Kidney epithelial cell (primary cell): ENCODE measurements around the gene LRCH3. TPM values are rescaled to one million over a fixed set of nuclear protein-coding genes. Genes with fewer than 3 reads are reported as not detected.

Source experiments
- DNase-seq: peaks from one replicate; pipeline ENCODE4 v3.0.0-alpha.2; 2010; ENCODE audit warnings: low read depth
- H3K27me3 ChIP-seq: 2 replicates; pipeline ENCODE4 v1.6.0; 2011; ENCODE audit warnings: low read length; ENCODE audit not compliant: control insufficient read depth, insufficient read depth
- H3K36me3 ChIP-seq: 2 replicates; pipeline ENCODE4 v1.5.1; 2011; ENCODE audit warnings: low read length; ENCODE audit not compliant: control insufficient read depth, insufficient read depth
- H3K4me3 ChIP-seq: 2 replicates; pipeline ENCODE4 v1.5.1; 2011; ENCODE audit warnings: low read depth, mild to moderate bottlenecking, control low read depth, low read length
- total RNA-seq: library from RNA; depleted of rRNA; stranded (reverse); fragments of >200 nt; gene quantifications from 2 replicates; pipeline ENCODE4 v1.2.3, GENCODE V29; 2015
- TF ChIP-seq, protein P1 (sequence below): IDR thresholded peaks from 2 replicates; pipeline ENCODE4 v1.5.1; 2011; ENCODE audit warnings: mild to moderate bottlenecking, moderate library complexity, low read length, control low read depth, inconsistent platforms; ENCODE audit not compliant: insufficient read depth, poor library complexity, severe bottlenecking

The LRCH3 gene
- total RNA-seq: 22.8 and 27.5 TPM in 2 replicates

GRCh38 chr3:197791113-197791891 is at the start of gene LRCH3:
LRCH3 (plus strand) TSS chr3:197791254; CDS start chr3:197791279, 25 bp downstream.
- Histone ChIP-seq H3K27me3 (no peaks in the 10 kb centered on the region), H3K36me3 (no peaks in the 10 kb centered on the region), H3K4me3 (peak within 1 kb of the TSS; percentile 90)
- DNase-seq: no peak
- TF ChIP-seq, protein P1, sequence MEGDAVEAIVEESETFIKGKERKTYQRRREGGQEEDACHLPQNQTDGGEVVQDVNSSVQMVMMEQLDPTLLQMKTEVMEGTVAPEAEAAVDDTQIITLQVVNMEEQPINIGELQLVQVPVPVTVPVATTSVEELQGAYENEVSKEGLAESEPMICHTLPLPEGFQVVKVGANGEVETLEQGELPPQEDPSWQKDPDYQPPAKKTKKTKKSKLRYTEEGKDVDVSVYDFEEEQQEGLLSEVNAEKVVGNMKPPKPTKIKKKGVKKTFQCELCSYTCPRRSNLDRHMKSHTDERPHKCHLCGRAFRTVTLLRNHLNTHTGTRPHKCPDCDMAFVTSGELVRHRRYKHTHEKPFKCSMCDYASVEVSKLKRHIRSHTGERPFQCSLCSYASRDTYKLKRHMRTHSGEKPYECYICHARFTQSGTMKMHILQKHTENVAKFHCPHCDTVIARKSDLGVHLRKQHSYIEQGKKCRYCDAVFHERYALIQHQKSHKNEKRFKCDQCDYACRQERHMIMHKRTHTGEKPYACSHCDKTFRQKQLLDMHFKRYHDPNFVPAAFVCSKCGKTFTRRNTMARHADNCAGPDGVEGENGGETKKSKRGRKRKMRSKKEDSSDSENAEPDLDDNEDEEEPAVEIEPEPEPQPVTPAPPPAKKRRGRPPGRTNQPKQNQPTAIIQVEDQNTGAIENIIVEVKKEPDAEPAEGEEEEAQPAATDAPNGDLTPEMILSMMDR: no peak

DNA sequence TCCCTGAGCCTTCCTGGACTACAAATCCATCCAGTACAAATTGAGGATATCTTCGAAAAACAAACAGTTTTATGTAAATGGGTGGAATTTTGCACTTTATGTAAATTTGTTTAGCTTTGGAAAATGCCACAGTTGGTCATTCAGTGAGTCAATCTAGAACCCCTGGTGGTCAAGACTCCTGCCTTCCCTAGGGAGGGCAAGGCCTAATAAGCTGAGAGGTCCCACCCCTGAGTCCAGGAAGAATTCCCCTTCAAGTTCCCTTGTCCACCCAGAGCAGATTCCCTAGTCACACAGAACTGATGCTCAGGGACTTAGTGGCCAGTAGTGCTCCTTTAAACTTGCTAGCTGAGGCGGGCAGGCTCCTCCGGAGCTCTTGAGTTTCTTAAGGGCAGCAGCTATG is 48.3 kb upstream of the LRCH3 start:
- Histone ChIP-seq H3K27me3 (no peaks in the 10 kb centered on the region), H3K36me3 (no peaks in the 10 kb centered on the region), H3K4me3 (no peak overlapping the region)
- TF ChIP-seq, protein P1: no peak
- DNase-seq: no peak

DNA sequence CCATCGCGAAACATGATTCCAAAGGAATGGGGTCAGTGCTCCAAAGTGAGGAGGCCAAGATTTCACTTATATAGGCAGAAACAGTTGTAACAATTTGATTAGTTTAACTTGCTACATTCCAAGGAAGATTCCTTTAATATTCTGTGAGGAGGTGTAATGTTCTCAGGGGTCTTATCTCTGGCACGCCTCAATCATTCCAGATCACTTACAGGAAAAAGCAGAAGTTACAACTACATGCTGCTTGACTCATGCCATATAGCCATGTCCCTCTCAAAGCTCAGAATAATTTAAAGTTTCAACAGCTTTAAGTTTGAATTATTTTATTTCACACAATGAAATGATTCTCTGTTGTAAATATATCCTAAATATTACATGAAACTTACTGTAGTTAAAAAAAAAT is 44.8 kb upstream of the LRCH3 start:
- TF ChIP-seq, protein P1: no peak
- H3K36me3 ChIP-seq: no peaks in the 10 kb centered on the region
- DNase-seq: no peak
- H3K4me3 ChIP-seq: no peak overlapping the region
- H3K27me3 ChIP-seq: no peaks in the 10 kb centered on the region

DNA sequence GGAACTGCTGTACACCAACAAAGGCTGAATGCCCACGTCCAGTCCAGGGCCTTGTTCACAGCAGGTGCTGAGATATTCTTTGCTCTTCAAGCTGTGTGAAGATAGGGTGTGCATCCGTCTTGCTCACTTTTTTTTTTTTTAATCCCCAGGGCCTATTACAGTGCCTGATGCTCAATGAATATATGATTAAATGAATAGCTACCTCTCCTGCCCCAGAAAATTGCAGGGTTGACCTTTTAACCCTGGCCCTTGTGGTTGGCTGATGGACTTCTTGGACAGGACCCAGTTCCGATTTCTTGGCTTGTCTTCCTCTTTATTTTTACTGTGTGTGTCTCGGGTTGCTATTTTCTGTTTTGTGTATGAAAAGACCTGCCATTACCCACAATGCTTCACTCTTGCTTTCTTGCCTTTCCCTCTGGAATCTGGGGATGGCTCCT is 44.2 kb upstream of the LRCH3 start:
- no peaks in the 10 kb centered on the region for H3K36me3 ChIP-seq
- H3K27me3 ChIP-seq: no peaks in the 10 kb centered on the region
- no peak for DNase-seq
- H3K4me3 ChIP-seq: no peak overlapping the region
- TF ChIP-seq, protein P1: no peak

DNA sequence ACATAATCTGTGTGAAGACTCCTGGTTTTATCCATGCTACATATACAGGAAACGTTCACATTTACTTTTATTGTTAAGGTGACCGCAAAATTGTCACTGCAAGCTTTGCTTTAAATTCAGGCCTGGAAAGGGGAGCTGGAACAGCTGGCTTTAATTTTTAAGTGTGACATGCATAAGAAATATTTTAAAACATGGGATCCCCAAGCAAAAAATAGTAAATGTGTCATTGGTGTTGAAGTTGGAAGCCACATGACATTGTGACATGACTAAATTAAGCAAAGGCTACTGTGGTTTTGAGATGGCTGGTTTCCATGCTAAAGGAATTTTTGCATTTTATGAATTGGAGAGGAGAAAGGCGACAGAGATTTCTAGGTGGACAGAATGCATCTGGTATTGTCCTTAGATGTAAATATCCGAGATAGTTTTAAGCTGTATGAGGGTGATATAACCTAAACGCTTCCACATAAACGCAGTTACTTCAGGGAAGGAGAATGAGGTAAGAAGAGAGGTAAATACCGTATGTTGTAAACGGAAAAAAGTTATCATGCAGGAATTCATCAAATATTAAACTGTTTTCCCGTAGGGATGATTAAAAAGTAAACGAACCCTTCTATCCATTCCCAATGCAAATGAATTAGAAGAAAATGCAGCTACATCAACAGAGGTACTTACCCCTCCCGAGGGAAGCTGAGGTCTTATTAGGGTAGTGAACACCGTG is 42.3 kb upstream of the LRCH3 start:
- no peaks in the 10 kb centered on the region for H3K36me3 ChIP-seq
- TF ChIP-seq, protein P1: no peak
- peak overlapping the region; percentile 86 for H3K4me3 ChIP-seq
- DNase-seq: no peak
- H3K27me3 ChIP-seq: no peaks in the 10 kb centered on the region

DNA sequence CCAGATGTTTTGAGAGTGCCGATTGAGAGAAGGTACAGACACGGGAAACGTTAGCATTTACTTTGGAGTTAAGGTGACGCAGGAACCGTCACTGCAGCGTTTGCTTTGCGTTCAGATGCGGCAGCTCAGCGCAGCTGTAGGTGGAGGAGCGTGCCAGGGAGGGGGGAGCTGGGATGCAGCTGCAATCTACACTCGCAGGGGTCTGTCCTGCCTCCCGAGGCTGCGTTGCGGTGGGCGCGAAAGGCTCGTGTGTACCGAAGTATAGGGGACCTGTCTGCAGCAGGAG is 41.8 kb upstream of the LRCH3 start:
- TF ChIP-seq, protein P1: no peak
- Histone ChIP-seq H3K27me3 (no peaks in the 10 kb centered on the region), H3K36me3 (no peaks in the 10 kb centered on the region), H3K4me3 (peak overlapping the region; percentile 86)
- DNase-seq: no peak
